NCI-H1694 (cell line): ENCODE data around the gene NXPH2.
"Not testable (repeated sequence)": the region's sequence is repeated elsewhere in the genome, so short reads cannot be mapped to it uniquely, and the experiment has no call there.

ENCODE experiments used
- DNase-seq: peaks from one replicate; lab custom pipeline; 2025; lab: John Stamatoyannopoulos, UW

NXPH2 gene

DNA sequence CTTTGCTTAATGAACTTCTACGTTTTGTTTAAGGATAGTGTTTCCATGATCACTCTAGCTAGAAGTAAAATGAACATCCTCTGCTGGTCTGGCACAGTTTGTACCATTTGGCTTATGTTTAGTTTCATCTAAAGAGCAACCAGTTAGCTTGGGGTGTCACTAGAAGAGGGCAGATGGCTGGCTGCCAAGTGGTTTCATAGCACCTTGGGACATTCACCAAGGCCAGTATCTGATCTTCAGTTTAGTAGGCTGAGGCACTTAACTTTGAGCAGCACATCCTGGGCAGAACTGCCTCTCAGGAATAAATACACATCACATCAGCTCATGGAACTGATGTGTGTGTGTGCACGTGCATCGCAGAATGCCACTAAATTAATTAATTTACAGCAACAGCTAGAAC, 68.4 kb downstream of the NXPH2 start:
- no peak for DNase-seq

DNA sequence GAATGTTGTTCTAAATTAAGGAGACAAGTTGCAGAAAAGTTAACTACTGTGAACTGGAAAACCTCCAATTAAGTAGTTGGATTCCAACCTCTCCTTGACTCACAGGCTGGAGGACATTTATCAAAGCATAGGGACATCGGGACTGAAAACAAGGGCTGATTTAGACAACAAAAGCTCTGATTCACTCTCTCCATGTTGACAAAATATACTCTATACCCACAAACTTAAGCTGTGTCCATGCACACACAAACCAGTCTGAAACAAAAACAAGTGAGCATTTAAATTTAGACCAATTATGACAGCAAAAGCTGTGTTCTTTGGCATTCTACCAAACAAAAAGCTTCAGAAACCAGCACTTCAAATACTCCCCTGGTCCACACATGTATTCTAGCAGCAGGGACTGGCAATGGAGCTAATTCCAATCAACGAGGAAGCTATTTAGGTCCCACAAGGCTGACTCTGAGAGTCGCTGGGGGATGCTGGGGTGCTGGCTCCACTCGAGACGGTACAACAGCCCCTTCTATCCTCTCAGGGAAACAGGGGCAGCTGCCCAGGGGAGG, 71.4 kb downstream of the NXPH2 start:
- peak; percentile 47 for DNase-seq

- DNase-seq = no peak
Measured at GRCh38 chr2:138707392-138708074, 72.7 kb downstream of the NXPH2 start.

GRCh38 chr2:138703242-138703641, 76.9 kb downstream of the NXPH2 start:
- peak; percentile 25 for DNase-seq

- DNase-seq = no peak
Measured at GRCh38 chr2:138700716-138701115, 79.5 kb downstream of the NXPH2 start.

DNA sequence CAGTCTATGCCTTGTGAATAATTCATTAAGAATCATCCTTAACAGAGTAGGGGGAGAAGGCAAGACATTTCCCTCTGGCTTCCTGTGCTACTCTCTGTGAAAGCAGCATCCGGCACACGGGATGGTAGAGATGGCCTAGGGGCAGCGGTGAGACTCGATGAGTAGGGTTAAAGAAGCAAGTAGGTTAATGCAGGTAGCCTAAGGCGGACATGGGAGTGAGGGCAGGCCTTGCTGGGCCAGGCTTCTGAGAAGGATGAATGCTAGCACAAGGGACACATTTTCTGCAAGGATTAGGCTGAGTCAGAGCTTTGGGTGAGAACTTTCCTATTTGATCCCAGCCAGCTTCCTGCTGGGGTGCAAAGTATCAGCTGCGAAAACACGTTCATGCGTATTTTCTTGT, 80.8 kb downstream of the NXPH2 start:
- DNase-seq = no peak

- DNase-seq = no peak
Measured at GRCh38 chr2:138698428-138698827, 81.8 kb downstream of the NXPH2 start.

DNA sequence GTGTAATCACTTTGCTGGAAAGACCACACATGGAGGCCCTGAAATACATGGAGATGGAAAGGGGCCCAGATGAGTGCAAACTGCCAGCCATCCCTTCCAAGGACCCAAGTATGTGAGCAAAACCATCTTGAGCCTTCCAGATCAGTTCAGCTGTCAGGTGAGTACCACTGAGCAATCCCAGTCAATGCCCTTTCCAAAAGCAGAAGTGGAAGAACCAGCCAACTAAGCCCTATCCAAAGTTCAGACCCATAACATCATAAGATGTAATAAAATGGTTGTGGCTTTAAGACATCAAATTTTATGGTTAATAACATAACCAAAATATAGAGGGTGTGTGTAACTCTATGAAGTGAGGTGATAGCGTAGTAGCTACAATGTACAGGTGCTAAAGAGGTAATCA, 88.5 kb downstream of the NXPH2 start:
- DNase-seq = no peak

GRCh38 chr2:138689705-138690104, 90.5 kb downstream of the NXPH2 start:
- no peak for DNase-seq

DNA sequence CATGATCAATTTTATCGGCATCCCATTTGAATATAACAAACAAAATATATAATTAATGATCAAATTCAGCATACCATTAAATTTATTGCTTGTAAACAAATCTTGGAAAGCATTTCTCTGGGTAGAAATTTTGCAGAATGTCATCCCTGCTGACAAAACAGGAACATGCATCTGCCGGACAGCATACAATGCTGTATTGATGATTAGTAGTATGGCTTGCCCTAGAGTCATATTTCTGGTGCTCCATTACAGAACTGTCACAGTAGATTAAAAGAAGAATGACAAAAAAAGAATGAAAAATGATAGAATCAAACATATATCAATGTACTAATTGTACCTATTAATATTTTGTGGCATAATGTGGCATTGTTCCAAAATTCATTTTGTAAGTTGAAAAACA, 98.0 kb downstream of the NXPH2 start:
- no peak for DNase-seq

GRCh38 chr2:138677221-138677620, 103.0 kb downstream of the NXPH2 start:
- no peak for DNase-seq

- DNase-seq = no peak
Measured at GRCh38 chr2:138676619-138677021, 103.6 kb downstream of the NXPH2 start.

- DNase-seq = no peak
Measured at GRCh38 chr2:138671566-138671965, 108.6 kb downstream of the NXPH2 start.

DNA sequence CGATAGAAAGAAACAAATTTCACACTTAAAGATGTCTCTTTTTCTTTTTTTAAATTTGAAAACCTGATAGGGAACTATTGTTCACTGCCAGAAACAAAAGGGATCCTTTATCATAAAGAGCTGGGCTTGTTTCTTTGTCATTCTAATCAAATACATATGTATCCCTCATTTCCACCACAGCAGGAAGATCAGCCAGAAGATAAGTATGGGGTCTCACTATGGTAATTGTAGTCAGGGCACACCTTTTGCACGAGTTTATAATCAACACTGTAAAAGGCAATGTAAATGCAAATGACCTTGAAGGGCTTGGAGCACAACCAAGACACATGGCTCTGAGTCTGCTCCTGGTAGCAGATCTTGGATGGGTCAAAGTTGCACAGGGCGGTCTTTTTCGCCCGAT, 109.5 kb downstream of the NXPH2 start:
- DNase-seq = no peak

GRCh38 chr2:138665937-138666336, 114.3 kb downstream of the NXPH2 start:
- no peak for DNase-seq

GRCh38 chr2:138658187-138658894, 121.8 kb downstream of the NXPH2 start:
- no peak for DNase-seq

GRCh38 chr2:138654146-138654545, 126.0 kb downstream of the NXPH2 start:
- no peak for DNase-seq

DNA sequence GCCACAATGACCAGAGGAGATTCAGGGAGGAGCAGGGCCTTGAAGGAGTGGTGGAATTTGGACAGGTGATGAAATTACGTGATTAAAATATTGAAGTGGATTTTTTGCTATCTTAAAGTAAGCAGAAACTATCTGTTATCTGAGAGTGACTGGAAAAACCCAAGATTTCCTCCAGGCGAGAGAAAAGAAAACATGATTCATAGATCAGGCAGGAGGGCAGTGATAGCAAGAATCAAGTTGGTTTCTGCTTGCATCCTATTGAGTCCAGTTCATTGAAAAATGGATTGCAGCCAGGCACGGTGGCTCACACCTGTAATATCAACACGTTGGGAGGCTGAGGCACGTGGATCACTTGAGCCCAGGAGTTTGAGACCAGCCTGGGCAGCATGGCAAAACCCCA, 127.8 kb downstream of the NXPH2 start:
- no peak for DNase-seq

GRCh38 chr2:138649571-138649970, 130.6 kb downstream of the NXPH2 start:
- DNase-seq = no peak

DNA sequence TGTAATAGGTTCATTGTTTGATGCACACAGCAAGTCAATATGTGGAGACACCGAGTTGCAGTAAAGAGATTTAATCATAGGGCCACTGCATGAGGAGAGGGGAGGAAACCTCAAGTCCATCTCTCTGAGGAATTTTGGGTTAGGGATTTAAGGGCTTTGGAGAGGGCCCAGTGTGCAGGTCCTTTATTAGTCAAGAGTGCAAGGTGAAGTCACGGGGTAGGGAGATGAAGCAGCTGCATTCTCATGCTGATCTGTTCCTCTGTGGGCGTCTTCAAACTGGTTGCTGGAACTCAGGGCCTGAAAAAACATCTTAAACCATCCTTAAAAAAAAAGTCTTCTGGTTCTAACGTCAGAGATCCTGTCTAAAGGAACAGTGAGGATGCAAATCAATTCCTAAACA, 131.6 kb downstream of the NXPH2 start:
- DNase-seq = no peak

DNA sequence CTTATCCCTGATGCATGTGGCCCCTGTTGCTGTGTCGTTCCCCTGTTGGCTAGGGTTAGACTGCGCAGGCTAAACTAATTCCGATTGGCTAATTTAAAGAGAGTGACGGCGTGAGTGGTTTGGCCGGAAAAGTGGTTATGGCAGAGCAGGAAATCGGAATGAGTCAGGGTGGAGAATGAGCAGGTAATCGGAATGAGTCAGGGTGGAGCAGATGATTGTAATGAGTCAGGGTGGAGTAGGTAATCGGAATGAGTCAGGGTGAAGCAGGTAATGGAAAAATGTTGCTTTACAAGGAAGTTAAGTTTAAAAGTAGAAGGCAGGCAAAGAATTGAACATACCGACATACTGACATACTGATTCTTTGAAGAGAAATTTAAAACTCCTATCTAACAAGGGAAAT, 135.4 kb downstream of the NXPH2 start:
- not testable (repeated sequence) for DNase-seq

DNA sequence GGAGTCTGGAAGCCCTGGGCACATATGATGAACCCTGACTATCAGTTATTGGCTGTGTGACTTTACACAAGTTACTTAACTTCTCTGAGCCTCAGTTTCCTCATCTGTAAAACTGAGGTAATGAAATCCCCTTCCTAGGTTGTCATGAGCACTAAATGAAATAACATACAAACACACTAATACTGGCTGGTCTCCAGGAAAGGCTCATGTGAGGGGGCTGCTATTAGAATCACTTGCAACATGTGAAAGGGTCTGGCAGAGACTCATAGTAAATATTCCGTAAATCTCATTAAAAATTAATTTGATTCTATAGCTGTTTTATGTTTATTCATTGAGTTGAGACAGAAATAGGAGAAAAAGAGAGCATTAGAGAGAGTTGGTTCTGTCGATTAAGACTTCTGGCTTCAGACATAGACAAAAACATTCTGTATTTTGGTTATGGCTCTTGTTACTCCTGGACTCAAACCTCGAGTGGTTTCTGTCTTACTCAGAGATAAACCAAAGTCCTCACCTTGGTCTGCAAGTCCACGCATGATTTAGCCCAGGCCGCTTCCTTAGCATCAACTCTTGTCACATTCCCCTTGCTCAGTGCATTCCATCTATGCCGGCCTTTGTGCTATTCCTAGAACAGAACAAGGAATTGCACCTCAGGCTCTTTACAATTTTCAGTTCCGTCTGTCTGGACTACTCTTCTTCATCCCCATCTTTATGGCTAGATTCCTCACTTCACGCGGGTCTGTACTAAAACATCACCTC, 139.1 kb downstream of the NXPH2 start:
- DNase-seq = no peak

- DNase-seq = no peak
Measured at GRCh38 chr2:138637686-138638085, 142.5 kb downstream of the NXPH2 start.
